Peyer's patch (tissue), 4 donors: ENCODE measurements around the gene METTL1. TPM values are rescaled to one million over a fixed set of nuclear protein-coding genes. Genes with fewer than 3 reads are reported as not detected.

Source experiments
- DNase-seq, 3 donors: peaks; one replicate each; pipeline ENCODE4 v3.0.0-alpha.2; 2017 to 2019
- H3K27ac ChIP-seq, 4 donors: fragments of 200-600 bp; sonication (generic); one replicate each; pipeline ENCODE4 v1.5.1; 2016 to 2019
- H3K27me3 ChIP-seq, 2 donors: fragments of 200-600 bp; sonication (generic); one replicate each; pipeline ENCODE4 v1.5.1; 2019
- H3K36me3 ChIP-seq, 3 donors: fragments of 200-600 bp; sonication (generic); one replicate each; pipeline ENCODE4 v1.5.1; 2016 to 2019
- H3K4me1 ChIP-seq, 4 donors: fragments of 200-600 bp; sonication (generic); one replicate each; pipeline ENCODE4 v1.5.1; 2016 to 2019
- H3K4me3 ChIP-seq, 4 donors: fragments of 200-600 bp; sonication (generic); 1 replicate in 3 of 4; 2 replicates in 1 of 4; pipeline ENCODE4 v1.5.1; 2016 to 2019; ENCODE audit warnings: mild to moderate bottlenecking in 1 of 4
- H3K9me3 ChIP-seq, 4 donors: fragments of 200-600 bp; sonication (generic); one replicate each; pipeline ENCODE4 v1.5.1; 2016 to 2019; ENCODE audit warnings: mild to moderate bottlenecking in 1 of 4
- POLR2A ChIP-seq, 2 donors: fragments of 450-650 bp; IDR thresholded peaks; one replicate each; pipeline ENCODE4 v1.5.1; 2017; ENCODE audit warnings: antibody characterized with exemption in 2 of 2, mild to moderate bottlenecking in 2 of 2, moderate library complexity in 2 of 2
- total RNA-seq, 4 donors: library from RNA; depleted of rRNA; stranded (reverse); fragments of >200 nt; gene quantifications; one replicate each; pipeline ENCODE4 v1.1.0, GENCODE V29; 2016
- TF ChIP-seq, protein P1 (sequence below), 6 experiments: fragments of 450-650 bp in 4 of 6; fragments of 200-600 bp in 2 of 6; sonication (generic) in 1 of 6; IDR thresholded peaks; one replicate each; pipeline ENCODE4 v1.5.1; 2017 to 2019; ENCODE audit warnings: antibody characterized with exemption in 6 of 6, mild to moderate bottlenecking in 3 of 6, moderate library complexity in 1 of 6

METTL1 gene
- total RNA-seq, 4 donors from 2014 or later, result 1.2 to 26.4 (median 8.0) TPM

DNA sequence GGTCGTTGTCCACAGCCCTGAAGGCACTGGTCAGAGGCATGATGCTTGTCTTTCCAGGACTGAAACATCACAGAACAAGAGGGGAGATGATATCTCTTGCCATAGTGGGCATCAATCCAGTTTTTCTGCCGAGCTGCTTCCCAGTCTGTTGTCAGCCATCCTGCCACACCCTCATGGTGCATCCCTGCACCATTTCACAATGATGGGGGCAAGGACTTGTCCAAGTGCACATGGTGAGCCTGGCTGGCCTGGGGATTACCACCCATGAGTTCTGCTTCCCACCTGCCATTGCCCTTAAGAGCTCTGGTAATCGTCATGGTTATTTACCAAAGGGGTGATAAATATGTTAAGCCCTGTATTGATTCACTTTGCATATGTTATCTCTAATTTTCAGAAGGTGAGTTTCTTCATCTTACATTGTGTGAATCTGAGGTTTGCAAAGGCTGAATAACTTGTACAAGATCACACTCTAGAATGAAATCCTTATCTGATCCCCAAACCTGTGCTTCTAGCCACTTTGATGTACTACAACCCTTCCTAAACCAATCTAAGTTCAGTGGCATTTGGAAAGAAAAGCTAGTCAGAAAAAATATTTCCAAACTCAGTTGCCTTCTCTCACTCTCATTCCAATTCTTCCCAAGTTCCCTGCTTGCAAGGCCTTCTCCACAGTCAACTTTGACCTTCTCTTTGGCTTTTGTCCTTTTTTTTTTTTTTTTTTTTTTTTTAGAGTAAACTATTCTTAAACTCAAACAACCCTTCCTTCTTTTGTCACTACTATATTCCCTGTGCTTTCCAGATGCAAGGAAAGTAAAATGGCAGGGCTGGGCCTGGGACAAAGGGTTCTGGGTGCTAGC is 44.3 kb upstream of the METTL1 start:
- Histone ChIP-seq H3K36me3 (peaks cover 0 to 18% (median 0%) of the 10 kb centered on the region in 3 donors), H3K27me3 (no peaks in the 10 kb centered on the region), H3K27ac (no peak overlapping the region), H3K4me3 (no peak overlapping the region), H3K4me1 (peaks cover 0 to 11% (median 0%) of the 10 kb centered on the region in 4 donors), H3K9me3 (no peaks in the 10 kb centered on the region)
- TF ChIP-seq POLR2A (IDR thresholded peaks at IDR 0.05), result no peak
- TF ChIP-seq, protein P1, sequence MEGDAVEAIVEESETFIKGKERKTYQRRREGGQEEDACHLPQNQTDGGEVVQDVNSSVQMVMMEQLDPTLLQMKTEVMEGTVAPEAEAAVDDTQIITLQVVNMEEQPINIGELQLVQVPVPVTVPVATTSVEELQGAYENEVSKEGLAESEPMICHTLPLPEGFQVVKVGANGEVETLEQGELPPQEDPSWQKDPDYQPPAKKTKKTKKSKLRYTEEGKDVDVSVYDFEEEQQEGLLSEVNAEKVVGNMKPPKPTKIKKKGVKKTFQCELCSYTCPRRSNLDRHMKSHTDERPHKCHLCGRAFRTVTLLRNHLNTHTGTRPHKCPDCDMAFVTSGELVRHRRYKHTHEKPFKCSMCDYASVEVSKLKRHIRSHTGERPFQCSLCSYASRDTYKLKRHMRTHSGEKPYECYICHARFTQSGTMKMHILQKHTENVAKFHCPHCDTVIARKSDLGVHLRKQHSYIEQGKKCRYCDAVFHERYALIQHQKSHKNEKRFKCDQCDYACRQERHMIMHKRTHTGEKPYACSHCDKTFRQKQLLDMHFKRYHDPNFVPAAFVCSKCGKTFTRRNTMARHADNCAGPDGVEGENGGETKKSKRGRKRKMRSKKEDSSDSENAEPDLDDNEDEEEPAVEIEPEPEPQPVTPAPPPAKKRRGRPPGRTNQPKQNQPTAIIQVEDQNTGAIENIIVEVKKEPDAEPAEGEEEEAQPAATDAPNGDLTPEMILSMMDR (IDR thresholded peaks at IDR 0.05), result no peak
- no peak for DNase-seq

DNA sequence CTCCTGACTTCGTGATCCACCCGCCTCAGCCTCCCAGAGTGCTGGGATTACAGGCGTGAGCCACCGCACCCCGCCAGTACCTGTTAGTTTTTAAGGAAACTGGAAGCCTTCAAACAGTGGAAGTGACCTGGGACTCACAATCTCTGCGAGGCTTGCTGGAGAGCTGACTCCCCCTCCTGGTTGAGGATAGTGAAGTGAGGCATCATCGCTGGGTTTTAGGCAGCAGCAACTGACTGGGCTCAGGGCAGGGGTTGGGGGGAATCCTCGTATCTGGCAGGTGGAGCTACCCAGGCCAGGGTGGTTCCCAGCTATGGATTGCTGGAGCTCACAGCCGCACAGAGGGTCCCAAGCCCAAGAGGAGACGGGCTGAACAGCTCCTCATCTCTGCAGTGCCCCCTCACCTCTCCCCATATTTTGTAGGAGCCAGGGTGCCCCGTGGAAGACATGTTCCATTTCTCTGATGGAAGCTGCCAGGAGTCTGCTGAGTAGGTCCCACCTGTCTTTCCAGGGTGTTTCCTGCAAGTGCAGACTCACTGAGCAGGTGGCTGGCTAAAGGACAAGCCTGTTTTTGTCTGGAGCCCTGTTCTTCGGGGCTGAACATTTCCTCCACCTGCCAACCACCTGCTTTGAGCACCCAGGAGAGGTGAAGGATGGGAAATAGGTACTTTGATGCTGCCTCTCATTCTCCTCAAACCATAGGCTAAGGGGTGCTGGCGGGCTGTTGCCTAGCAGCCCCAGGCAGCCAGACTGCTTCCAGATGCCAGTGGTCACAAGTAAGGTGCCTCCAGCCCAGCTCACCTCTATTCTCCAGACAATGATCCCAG is 43.5 kb upstream of the METTL1 start:
- Histone ChIP-seq H3K4me3 (no peak overlapping the region), H3K27ac (no peak overlapping the region), H3K9me3 (no peaks in the 10 kb centered on the region), H3K36me3 (peaks cover 0 to 15% (median 0%) of the 10 kb centered on the region in 3 donors), H3K27me3 (no peaks in the 10 kb centered on the region), H3K4me1 (peaks cover 0 to 11% (median 0%) of the 10 kb centered on the region in 4 donors)
- TF ChIP-seq, protein P1 (IDR thresholded peaks at IDR 0.05), result no peak
- no peak for TF ChIP-seq POLR2A (IDR thresholded peaks at IDR 0.05)
- no peak for DNase-seq

DNA sequence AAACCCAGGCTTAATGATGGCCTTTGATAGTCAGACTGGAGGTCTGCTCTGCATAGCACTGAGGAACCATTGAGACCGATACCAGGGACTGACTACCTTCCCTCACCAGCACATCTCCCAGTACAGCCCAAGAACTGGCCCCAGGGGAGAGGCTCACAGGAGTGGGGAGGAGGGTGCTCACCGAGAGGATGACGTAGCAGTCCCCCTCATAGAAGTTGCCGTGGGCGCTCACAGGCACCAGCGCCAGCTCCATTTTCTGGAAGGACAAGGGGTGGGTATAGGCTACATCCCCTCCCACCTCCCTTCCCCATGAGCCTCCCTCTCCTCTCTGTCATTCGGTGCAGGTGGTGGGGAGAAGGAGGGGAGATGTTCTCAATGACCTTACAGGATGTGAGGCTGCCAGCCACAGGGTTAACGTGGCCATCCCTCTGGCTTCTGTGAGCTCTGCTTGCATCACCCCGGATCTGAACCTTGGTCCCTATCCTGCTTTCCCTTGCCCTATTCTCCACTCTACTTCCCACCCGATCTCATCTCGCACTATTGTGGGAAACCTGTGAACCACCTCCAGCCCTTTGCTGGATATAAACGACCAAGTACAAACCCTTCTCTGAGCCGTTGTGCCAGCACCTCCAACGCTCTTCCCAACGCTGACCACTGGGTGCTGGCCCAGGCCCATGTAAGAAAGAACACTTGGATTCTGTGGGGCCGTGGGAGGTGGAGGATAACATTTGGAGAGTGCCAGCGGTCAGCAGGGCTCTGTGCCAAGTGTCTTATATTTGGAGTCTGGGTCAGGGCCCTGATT is 42.3 kb upstream of the METTL1 start:
- no peak overlapping the region for H3K27ac ChIP-seq
- TF ChIP-seq, protein P1 (IDR thresholded peaks at IDR 0.05), result no peak
- no peaks in the 10 kb centered on the region for H3K27me3 ChIP-seq
- peaks cover 0 to 18% (median 0%) of the 10 kb centered on the region in 3 donors for H3K36me3 ChIP-seq
- DNase-seq, result no peak
- H3K9me3 ChIP-seq, result no peaks in the 10 kb centered on the region
- H3K4me1 ChIP-seq, result peaks cover 0 to 11% (median 0%) of the 10 kb centered on the region in 4 donors
- no peak overlapping the region for H3K4me3 ChIP-seq

DNA sequence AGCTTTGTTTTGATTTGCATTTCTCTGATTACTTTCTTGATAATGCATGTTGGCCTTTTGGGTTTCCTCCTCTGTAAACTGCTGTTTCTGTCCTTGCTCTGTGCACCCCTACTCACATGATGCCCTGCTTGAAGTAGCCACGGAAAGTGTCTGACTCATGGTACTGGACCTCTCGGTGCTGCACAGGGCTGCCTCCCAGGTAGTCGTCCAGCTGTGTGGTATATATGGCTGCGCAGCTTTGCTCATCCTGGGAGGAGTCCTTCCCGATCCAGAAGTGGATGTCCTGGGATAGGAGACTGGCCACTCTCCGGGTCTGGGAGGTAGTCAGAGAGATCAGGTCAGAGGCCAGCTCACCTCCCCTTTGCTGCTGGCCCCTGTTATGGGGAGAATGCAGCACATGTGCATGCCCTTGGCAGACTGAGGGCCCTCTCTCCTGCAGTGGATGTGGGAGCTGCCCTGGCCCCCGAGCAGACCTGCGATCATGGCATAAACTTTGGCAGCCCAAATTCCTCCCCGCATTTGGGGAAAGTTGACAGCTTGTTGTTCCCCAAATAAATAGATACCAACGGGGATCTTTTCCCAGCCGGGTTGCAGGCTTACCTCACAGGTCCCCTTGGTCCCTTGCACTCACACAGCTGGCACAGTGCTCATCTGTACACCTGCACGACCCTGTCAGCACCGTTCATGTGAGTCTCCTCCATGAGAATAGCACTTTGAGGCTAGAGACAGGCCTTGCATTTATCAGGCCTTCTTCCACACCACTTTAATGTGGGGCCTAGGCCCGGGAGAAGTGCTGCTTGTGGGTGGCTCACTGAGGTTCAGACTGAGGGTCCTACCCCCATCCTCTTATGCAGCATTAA is 41.4 kb upstream of the METTL1 start:
- Histone ChIP-seq H3K36me3 (peaks cover 0 to 22% (median 0%) of the 10 kb centered on the region in 3 donors), H3K27ac (no peak overlapping the region), H3K9me3 (no peaks in the 10 kb centered on the region), H3K4me3 (no peak overlapping the region), H3K4me1 (peaks cover 0 to 11% (median 0%) of the 10 kb centered on the region in 4 donors), H3K27me3 (no peaks in the 10 kb centered on the region)
- no peak for DNase-seq
- TF ChIP-seq, protein P1 (IDR thresholded peaks at IDR 0.05), result no peak
